DOHH2 (cell line): ENCODE measurements around the gene MAP2K2.
"Not testable (repeated sequence)": the region's sequence is repeated elsewhere in the genome, so short reads cannot be mapped to it uniquely, and the experiment has no call there.

ENCODE experiments used
- H3F3A ChIP-seq: fragments of 200-600 bp; sonication (generic), shearing (Covaris generic); 2 replicates; pipeline ENCODE4 v1.6.0; 2016; ENCODE audit warnings: antibody characterized with exemption, mild to moderate bottlenecking; ENCODE audit not compliant: control insufficient read depth, insufficient read depth
- H3K27ac ChIP-seq: fragments of 200-600 bp; sonication (generic); 2 replicates; pipeline ENCODE4 v1.5.1; 2014; ENCODE audit warnings: low read depth, mild to moderate bottlenecking, low read length, moderate library complexity
- H3K27me3 ChIP-seq: fragments of 200-600 bp; sonication (generic); 2 replicates; pipeline ENCODE4 v1.6.1; 2014; ENCODE audit warnings: mild to moderate bottlenecking, low read length, mixed read lengths; ENCODE audit not compliant: control insufficient read depth
- H3K36me3 ChIP-seq: fragments of 200-600 bp; sonication (generic); 2 replicates; pipeline ENCODE4 v1.6.1; 2014; ENCODE audit warnings: mild to moderate bottlenecking, low read length, moderate library complexity, mixed read lengths; ENCODE audit not compliant: control insufficient read depth
- H3K4me1 ChIP-seq: fragments of 200-600 bp; sonication (generic); 2 replicates; pipeline ENCODE4 v1.6.1; 2014; ENCODE audit warnings: mild to moderate bottlenecking, low read length, mixed read lengths; ENCODE audit not compliant: control insufficient read depth
- H3K4me2 ChIP-seq: fragments of 200-600 bp; sonication (generic); 2 replicates; pipeline ENCODE4 v1.6.0; 2014; ENCODE audit warnings: mild to moderate bottlenecking, low read length, moderate library complexity
- H3K4me3 ChIP-seq: fragments of 200-600 bp; sonication (generic); 2 replicates; pipeline ENCODE4 v1.5.1; 2014; ENCODE audit warnings: mild to moderate bottlenecking, low read length, mixed read lengths
- H3K79me2 ChIP-seq: fragments of 200-600 bp; sonication (generic); 2 replicates; pipeline ENCODE4 v1.6.1; 2014; ENCODE audit warnings: mild to moderate bottlenecking, low read length, mixed read lengths; ENCODE audit not compliant: control insufficient read depth
- H3K9me2 ChIP-seq: fragments of 200-600 bp; sonication (generic); replicated peaks from 2 replicates; pipeline ENCODE4 v1.6.1; 2014; ENCODE audit warnings: mild to moderate bottlenecking, low read length, mixed read lengths; ENCODE audit not compliant: control insufficient read depth
- H3K9me3 ChIP-seq: fragments of 200-600 bp; sonication (generic); 2 replicates; pipeline ENCODE4 v1.6.1; 2014; ENCODE audit warnings: antibody characterized with exemption, low read length, mixed read lengths; ENCODE audit not compliant: control insufficient read depth, insufficient read depth
- H4K20me1 ChIP-seq: fragments of 200-600 bp; sonication (generic); 2 replicates; pipeline ENCODE4 v1.6.0; 2014; ENCODE audit warnings: low read depth, mild to moderate bottlenecking, antibody characterized with exemption, low read length, moderate library complexity; ENCODE audit not compliant: control insufficient read depth, insufficient read depth
- EZH2phosphoT487 ChIP-seq: fragments of 200-600 bp; sonication (generic); IDR thresholded peaks from 2 replicates; pipeline ENCODE4 v1.6.1; 2017; ENCODE audit warnings: borderline replicate concordance, mild to moderate bottlenecking, antibody characterized with exemption, low read length, moderate library complexity, mixed read lengths
- TF ChIP-seq, protein P1 (sequence below): fragments of 200-600 bp; sonication (generic); IDR thresholded peaks from one replicate; pipeline ENCODE4 v1.5.1; 2014; ENCODE audit warnings: antibody characterized with exemption, mild to moderate bottlenecking, low read depth, low read length; ENCODE audit not compliant: poor library complexity, severe bottlenecking

The MAP2K2 gene

DNA sequence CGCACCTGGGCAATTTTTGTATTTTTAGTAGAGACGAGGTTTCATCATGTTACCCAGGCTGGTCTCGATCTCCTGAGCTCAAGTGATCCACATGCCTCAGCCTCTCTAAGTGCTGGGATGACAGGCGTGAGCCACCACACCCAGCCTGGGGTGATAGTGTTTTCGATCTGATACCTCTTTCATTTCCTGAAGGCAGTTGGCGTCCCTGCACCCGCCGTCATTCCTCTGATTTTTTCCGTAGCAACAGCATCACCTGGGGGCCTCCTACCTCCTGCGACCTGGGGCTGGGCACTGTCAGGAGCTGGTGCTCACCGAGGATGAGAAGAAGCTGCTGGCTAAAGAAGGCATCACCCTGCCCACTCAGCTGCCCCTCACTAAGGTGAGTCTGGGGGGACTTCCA is 40.3 kb upstream of the MAP2K2 start:
- Histone ChIP-seq H3K79me2 (no peaks in the 10 kb centered on the region), H3K9me3 (no peaks in the 10 kb centered on the region), H3K4me2 (no peak overlapping the region), H3K27me3 (no peaks in the 10 kb centered on the region), H3K4me3 (no peak overlapping the region), H3K36me3 (no peaks in the 10 kb centered on the region), H3K27ac (no peak overlapping the region), H3F3A (no peaks in the 10 kb centered on the region), H3K9me2 (no peaks in the 10 kb centered on the region), H4K20me1 (no peaks in the 10 kb centered on the region), H3K4me1 (no peaks in the 10 kb centered on the region)
- TF ChIP-seq EZH2phosphoT487, result no peak
- TF ChIP-seq, protein P1, sequence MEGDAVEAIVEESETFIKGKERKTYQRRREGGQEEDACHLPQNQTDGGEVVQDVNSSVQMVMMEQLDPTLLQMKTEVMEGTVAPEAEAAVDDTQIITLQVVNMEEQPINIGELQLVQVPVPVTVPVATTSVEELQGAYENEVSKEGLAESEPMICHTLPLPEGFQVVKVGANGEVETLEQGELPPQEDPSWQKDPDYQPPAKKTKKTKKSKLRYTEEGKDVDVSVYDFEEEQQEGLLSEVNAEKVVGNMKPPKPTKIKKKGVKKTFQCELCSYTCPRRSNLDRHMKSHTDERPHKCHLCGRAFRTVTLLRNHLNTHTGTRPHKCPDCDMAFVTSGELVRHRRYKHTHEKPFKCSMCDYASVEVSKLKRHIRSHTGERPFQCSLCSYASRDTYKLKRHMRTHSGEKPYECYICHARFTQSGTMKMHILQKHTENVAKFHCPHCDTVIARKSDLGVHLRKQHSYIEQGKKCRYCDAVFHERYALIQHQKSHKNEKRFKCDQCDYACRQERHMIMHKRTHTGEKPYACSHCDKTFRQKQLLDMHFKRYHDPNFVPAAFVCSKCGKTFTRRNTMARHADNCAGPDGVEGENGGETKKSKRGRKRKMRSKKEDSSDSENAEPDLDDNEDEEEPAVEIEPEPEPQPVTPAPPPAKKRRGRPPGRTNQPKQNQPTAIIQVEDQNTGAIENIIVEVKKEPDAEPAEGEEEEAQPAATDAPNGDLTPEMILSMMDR, result no peak

DNA sequence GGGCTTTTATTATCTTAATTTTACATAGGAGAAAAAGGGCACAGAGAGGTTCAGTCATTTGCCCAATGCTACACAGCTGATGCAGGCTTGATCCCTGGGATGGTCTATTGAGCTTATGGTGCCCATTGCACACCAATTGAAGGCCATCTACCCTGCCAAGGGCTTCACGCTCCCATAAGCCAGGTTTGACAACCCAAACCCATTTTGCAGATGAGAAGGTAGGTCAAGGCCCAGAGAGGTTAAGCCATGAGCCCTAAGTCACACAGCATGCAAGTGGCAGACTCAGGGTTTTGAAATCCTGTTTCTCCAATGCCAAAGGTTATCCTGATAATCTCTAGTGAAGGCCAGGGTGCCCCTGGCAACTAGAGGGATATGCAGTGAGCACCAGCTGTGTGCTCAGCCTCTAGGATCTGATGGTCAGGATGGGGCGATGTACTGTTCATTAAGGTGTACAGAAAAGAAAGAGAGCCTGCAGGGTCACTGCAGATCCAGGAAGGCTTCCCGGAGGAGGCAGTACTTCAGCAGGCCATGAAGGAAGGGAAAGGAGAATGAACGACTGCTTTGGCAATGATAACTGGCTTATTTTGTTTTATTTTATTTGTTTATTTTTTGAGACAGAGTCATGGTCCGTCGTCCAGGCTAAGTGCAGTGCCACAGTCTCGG is 37.6 kb upstream of the MAP2K2 start:
- H3K79me2 ChIP-seq, result no peaks in the 10 kb centered on the region
- H3K36me3 ChIP-seq, result no peaks in the 10 kb centered on the region
- TF ChIP-seq, protein P1, result no peak
- no peak for TF ChIP-seq EZH2phosphoT487
- H4K20me1 ChIP-seq, result no peaks in the 10 kb centered on the region
- H3K4me1 ChIP-seq, result no peaks in the 10 kb centered on the region
- no peak overlapping the region for H3K4me2 ChIP-seq
- H3K9me3 ChIP-seq, result no peaks in the 10 kb centered on the region
- no peaks in the 10 kb centered on the region for H3K9me2 ChIP-seq
- no peaks in the 10 kb centered on the region for H3F3A ChIP-seq
- H3K27me3 ChIP-seq, result 0 out of 2 replicates have a peak, but pooled peaks cover 2% of the 10 kb centered on the region
- H3K27ac ChIP-seq, result no peak overlapping the region
- H3K4me3 ChIP-seq, result no peak overlapping the region

DNA sequence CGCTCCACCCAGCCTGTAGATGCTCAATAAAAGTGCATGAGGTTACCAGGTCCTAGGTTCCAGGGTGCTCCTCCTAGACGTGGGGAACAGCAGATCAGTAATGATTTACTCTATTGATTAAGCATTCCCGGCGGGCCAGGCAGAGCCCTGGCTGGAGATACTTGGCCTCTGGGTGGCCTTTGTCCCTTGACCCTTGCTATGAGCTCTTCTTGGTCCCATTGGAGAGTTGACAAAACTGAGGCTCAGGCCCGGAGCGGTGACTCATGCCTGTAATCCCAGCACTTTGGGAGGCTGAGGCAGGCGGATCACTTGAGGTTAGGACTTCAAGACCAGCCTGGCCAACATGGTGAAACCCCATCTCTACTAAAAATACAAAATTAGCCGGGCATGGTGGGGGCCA is 34.0 kb upstream of the MAP2K2 start:
- H3K79me2 ChIP-seq, result not testable (repeated sequence)

DNA sequence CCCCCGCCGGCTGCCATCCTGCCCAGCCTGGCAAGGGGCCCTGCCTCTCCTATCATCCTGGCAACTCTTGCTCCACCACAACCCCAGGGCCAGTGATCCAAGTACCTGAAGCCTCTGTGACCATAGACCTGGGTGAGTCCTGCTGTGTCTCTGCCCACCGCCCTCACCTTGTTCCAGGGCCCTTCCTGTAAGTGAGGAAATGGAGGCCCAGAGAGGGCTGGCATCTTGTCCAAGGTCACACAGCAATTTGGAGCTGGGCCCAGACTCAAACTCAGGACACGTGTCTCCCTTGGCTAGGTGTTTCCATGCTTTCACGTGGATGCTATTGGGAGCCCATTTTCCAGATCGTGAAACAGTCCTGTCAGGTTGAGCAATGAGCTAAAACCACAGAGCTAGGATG is 33.2 kb upstream of the MAP2K2 start:
- H3K4me2 ChIP-seq, result no peak overlapping the region

More for the DNA sequence above, 34.0 kb upstream of the MAP2K2 start:
- H3K27ac ChIP-seq, H3F3A ChIP-seq, H3K4me3 ChIP-seq, H3K9me2 ChIP-seq, H3K4me1 ChIP-seq, H4K20me1 ChIP-seq, H3K9me3 ChIP-seq, H3K4me2 ChIP-seq, H3K36me3 ChIP-seq: not testable (repeated sequence)
- peaks cover 17% of the 10 kb centered on the region for H3K27me3 ChIP-seq

More for the DNA sequence above, 33.2 kb upstream of the MAP2K2 start:
- Histone ChIP-seq H3K9me2 (no peaks in the 10 kb centered on the region), H4K20me1 (no peaks in the 10 kb centered on the region), H3K4me1 (no peaks in the 10 kb centered on the region), H3K9me3 (no peaks in the 10 kb centered on the region), H3K79me2 (no peaks in the 10 kb centered on the region), H3K27ac (no peak overlapping the region), H3F3A (no peaks in the 10 kb centered on the region), H3K27me3 (peaks cover 17% of the 10 kb centered on the region), H3K4me3 (no peak overlapping the region), H3K36me3 (no peaks in the 10 kb centered on the region)
- no peak for TF ChIP-seq EZH2phosphoT487
- TF ChIP-seq, protein P1, result no peak
